Stimulated activated CD8-positive, alpha-beta memory T cell treated with anti-CD3 and anti-CD28 coated beads, Interleukin-7, amount 100 ng/mL, for 48 hours (primary cell): ENCODE measurements around the gene TPPP.
"Not testable (repeated sequence)": the region's sequence is repeated elsewhere in the genome, so short reads cannot be mapped to it uniquely, and the experiment has no call there.

Experiments
- DNase-seq, 2 donors: peaks; one replicate each; pipeline ENCODE4 v3.0.0-alpha.2; 2020; ENCODE audit warnings: low read depth in 1 of 2; ENCODE audit errors: extremely low read depth in 1 of 2

Gene TPPP

GRCh38 chr5:628351-629205, 64.6 kb downstream of the TPPP start:
- DNase-seq: not testable (repeated sequence)

GRCh38 chr5:627840-628239, 65.3 kb downstream of the TPPP start:
- no peak for DNase-seq

GRCh38 chr5:626850-627249, 66.3 kb downstream of the TPPP start:
- no peak for DNase-seq

GRCh38 chr5:625516-625915, 67.6 kb downstream of the TPPP start:
- DNase-seq: no peak

- no peak for DNase-seq
These were observed 68.3 kb downstream of the TPPP start for GRCh38 chr5:624951-625230.

GRCh38 chr5:624118-624950, 68.8 kb downstream of the TPPP start:
- no peak for DNase-seq

GRCh38 chr5:623531-623930, 69.6 kb downstream of the TPPP start:
- DNase-seq: no peak

GRCh38 chr5:622946-623522, 70.1 kb downstream of the TPPP start:
- DNase-seq: no peak

GRCh38 chr5:622359-622758, 70.8 kb downstream of the TPPP start:
- no peak for DNase-seq

- DNase-seq: no peak
These were observed 71.8 kb downstream of the TPPP start for GRCh38 chr5:621341-621761.

- no peak for DNase-seq
These were observed 72.5 kb downstream of the TPPP start for GRCh38 chr5:620586-621180.

- no peak for DNase-seq
These were observed 73.0 kb downstream of the TPPP start for GRCh38 chr5:620152-620551.

- DNase-seq: no peak
These were observed 73.7 kb downstream of the TPPP start for GRCh38 chr5:619444-619843.

- no peak for DNase-seq
These were observed 74.7 kb downstream of the TPPP start for GRCh38 chr5:618450-618849.

- DNase-seq: no peak
These were observed 75.3 kb downstream of the TPPP start for GRCh38 chr5:617896-618295.

- no peak for DNase-seq
These were observed 76.6 kb downstream of the TPPP start for GRCh38 chr5:616484-617039.

- DNase-seq: no peak
These were observed 80.4 kb downstream of the TPPP start for GRCh38 chr5:612498-613424.

- DNase-seq: peak; percentile 84
These were observed 81.2 kb downstream of the TPPP start, which contains the start of gene CEP72 for GRCh38 chr5:611731-612486. CEP72 (plus strand) TSS chr5:612340; CDS start chr5:612362, 22 bp downstream.
